Heart left ventricle (tissue), 13 donors: ENCODE measurements around the gene HMGCS2.

Experiments
- POLR2A ChIP-seq, 2 donors: fragments of 450-650 bp; IDR thresholded peaks; one replicate each; pipeline ENCODE4 v1.6.1; 2017; ENCODE audit warnings: antibody characterized with exemption in 2 of 2, mild to moderate bottlenecking in 2 of 2, moderate library complexity in 2 of 2
- TF ChIP-seq, protein P1 (sequence below), 12 donors: fragments of 200-600 bp; sonication (generic) in 4 of 12; IDR thresholded peaks; one replicate each; pipeline versions ENCODE4 v1.5.0 to v1.8.0; 2018 to 2022; ENCODE audit warnings: antibody characterized with exemption in 12 of 12, mild to moderate bottlenecking in 5 of 12
- donor health status: ischemic (EF 13 %, LVEDD 7.1; RV severe dilation, severe dysfunction).
- donor health status: DM: no; HTN: yes; CAD: no.
- donor health status: DM: no; HTN: no; CAD: no.
- donor health status: ischemic (EF 25% LVEDD 6.9; RV normal size, moderate dysfunction).
- donor health status: ischemic (EF 25% LVEDD 5.7; RV mildly dilated, moderate dysfunction).
- donor health status: ischemic (EF 35%, LVEDD 5.7; RV mildly dilated, moderate dysfunction).
- donor health status: nonischemic (EF 11% LVEDD 7.7; RV severe dilation, severe dysfunction).
- donor health status: DM: yes; HTN: yes; CAD: no.
- donor health status: PGD.
- donor health status: ischemic (EF 29% LVEDD 5.4; RV normal size, mild dysfunction).
- donor health status: nonischemic (EF 23%, LVEDD 6.1; RV moderate dilation, normal function).

DNA sequence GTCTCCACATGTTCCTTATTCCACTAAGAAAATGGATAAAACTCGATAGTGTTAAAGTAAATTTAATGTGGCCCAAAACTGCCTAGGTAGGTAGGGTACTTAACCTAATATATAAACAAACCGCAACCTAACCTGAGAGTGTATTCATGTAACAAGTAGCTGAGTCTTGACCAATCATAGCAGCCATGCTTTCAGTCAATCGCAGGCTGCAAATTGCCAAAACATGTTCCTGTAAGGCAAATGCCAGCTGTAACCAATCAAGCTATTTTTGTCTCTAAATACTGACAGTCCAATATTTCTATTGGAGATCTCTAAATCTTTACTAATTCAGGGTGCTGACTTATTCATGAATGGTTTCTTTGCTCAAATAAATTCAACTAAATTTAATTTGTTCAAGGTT, 3.1 kb upstream of the HMGCS2 start:
- no peak for TF ChIP-seq POLR2A (IDR thresholded peaks at IDR 0.05)
- TF ChIP-seq, protein P1, sequence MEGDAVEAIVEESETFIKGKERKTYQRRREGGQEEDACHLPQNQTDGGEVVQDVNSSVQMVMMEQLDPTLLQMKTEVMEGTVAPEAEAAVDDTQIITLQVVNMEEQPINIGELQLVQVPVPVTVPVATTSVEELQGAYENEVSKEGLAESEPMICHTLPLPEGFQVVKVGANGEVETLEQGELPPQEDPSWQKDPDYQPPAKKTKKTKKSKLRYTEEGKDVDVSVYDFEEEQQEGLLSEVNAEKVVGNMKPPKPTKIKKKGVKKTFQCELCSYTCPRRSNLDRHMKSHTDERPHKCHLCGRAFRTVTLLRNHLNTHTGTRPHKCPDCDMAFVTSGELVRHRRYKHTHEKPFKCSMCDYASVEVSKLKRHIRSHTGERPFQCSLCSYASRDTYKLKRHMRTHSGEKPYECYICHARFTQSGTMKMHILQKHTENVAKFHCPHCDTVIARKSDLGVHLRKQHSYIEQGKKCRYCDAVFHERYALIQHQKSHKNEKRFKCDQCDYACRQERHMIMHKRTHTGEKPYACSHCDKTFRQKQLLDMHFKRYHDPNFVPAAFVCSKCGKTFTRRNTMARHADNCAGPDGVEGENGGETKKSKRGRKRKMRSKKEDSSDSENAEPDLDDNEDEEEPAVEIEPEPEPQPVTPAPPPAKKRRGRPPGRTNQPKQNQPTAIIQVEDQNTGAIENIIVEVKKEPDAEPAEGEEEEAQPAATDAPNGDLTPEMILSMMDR (IDR thresholded peaks at IDR 0.05), result no peak
